Endothelial cell (in vitro differentiated cells): ENCODE data around the gene GPNMB. TPM values are rescaled to one million over a fixed set of nuclear protein-coding genes. Genes with fewer than 3 reads are reported as not detected.

Source experiments
- DNase-seq: peaks from one replicate; pipeline ENCODE4 v3.0.0; 2021; ENCODE audit warnings: low spot score
- H3K27ac Mint-ChIP-seq: one replicate; pipeline ENCODE4 v1.8.0; 2021; ENCODE audit warnings: mixed read lengths, inconsistent platforms; ENCODE audit not compliant: unreplicated experiment
- H3K27me3 Mint-ChIP-seq: one replicate; pipeline ENCODE4 v1.8.0; 2021; ENCODE audit warnings: mild to moderate bottlenecking, moderate library complexity, mixed read lengths, inconsistent platforms; ENCODE audit not compliant: unreplicated experiment
- H3K36me3 Mint-ChIP-seq: one replicate; pipeline ENCODE4 v1.8.0; 2021; ENCODE audit warnings: mild to moderate bottlenecking, low read depth, mixed read lengths, inconsistent platforms; ENCODE audit not compliant: unreplicated experiment
- H3K4me1 Mint-ChIP-seq: one replicate; pipeline ENCODE4 v1.8.0; 2021; ENCODE audit warnings: mild to moderate bottlenecking, mixed read lengths, inconsistent platforms; ENCODE audit not compliant: unreplicated experiment
- H3K4me3 Mint-ChIP-seq: one replicate; pipeline ENCODE4 v1.8.0; 2021; ENCODE audit warnings: mild to moderate bottlenecking, mixed read lengths, inconsistent platforms; ENCODE audit not compliant: unreplicated experiment
- H3K9me3 Mint-ChIP-seq: one replicate; pipeline ENCODE4 v1.8.0; 2021; ENCODE audit warnings: mixed read lengths, inconsistent platforms; ENCODE audit not compliant: unreplicated experiment
- total RNA-seq: library from RNA; stranded (reverse); fragmentation: NEBNext Ultra II Directional; extraction: Animal tissue kit (Norgen Biotek cat#: 25700); gene quantifications from one replicate; pipeline ENCODE4 v1.2.1, GENCODE V29; 2021; ENCODE audit not compliant: unreplicated experiment
- TF ChIP-seq, protein P1 (sequence below): fragments of 200-600 bp; sonication (generic); IDR thresholded peaks from one replicate; pipeline ENCODE4 v1.5.0; 2021; ENCODE audit warnings: antibody characterized with exemption; ENCODE audit not compliant: unreplicated experiment

Gene GPNMB
- total RNA-seq, 1 donor from 2014 or later: 0.49 TPM

DNA sequence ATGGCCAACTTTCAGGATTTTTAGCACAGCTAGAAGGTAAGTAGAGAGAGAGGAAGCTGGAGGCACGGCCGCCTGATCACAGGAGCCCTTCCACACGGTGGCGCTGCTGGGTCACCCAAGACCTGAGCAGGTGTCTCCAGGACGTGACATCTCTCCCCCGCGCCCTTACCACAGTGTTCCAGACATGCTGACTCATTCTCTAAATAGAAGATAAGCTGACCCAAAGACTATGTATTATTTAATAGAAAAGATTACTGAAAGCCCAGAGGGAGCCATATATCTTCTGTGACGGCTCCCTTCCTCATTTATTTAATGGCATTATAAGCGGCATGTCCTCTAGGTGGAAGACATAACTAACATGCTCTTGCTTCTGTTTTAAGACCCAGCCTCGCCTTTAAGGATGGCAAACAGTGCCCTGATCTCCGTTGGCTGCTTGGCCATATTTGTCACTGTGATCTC lies 26.6 kb downstream of the GPNMB start:
- H3K36me3 Mint-ChIP-seq: no peaks in the 10 kb centered on the region
- H3K27me3 Mint-ChIP-seq: peaks cover 7% of the 10 kb centered on the region
- H3K9me3 Mint-ChIP-seq: no peaks in the 10 kb centered on the region
- TF ChIP-seq, protein P1, sequence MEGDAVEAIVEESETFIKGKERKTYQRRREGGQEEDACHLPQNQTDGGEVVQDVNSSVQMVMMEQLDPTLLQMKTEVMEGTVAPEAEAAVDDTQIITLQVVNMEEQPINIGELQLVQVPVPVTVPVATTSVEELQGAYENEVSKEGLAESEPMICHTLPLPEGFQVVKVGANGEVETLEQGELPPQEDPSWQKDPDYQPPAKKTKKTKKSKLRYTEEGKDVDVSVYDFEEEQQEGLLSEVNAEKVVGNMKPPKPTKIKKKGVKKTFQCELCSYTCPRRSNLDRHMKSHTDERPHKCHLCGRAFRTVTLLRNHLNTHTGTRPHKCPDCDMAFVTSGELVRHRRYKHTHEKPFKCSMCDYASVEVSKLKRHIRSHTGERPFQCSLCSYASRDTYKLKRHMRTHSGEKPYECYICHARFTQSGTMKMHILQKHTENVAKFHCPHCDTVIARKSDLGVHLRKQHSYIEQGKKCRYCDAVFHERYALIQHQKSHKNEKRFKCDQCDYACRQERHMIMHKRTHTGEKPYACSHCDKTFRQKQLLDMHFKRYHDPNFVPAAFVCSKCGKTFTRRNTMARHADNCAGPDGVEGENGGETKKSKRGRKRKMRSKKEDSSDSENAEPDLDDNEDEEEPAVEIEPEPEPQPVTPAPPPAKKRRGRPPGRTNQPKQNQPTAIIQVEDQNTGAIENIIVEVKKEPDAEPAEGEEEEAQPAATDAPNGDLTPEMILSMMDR: peak; percentile 75
- H3K4me1 Mint-ChIP-seq: no peaks in the 10 kb centered on the region
- no peak overlapping the region for H3K4me3 Mint-ChIP-seq
- H3K27ac Mint-ChIP-seq: no peak overlapping the region
- DNase-seq: peak; percentile 88

DNA sequence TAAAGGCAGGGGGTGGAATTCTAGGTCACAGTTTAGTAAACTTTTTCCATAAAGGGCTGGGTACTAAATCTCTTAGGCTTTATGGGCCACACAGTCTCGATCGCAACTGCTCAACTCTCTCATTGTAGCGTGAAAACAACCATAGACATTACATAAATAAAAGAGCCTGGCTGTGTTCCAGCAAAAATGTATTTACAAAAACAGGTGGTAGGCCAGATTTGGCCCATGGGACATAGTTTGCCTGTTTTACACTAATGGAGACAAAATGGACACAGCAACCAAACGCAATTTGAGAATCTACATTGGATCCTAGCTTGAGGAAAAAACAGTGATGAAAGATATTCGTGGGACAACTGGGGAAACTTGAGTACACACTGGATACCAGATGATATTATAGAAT lies 29.3 kb downstream of the GPNMB start:
- no peak overlapping the region for H3K4me3 Mint-ChIP-seq
- H3K9me3 Mint-ChIP-seq: no peaks in the 10 kb centered on the region
- no peaks in the 10 kb centered on the region for H3K4me1 Mint-ChIP-seq
- no peak for DNase-seq
- TF ChIP-seq, protein P1: no peak
- H3K36me3 Mint-ChIP-seq: no peaks in the 10 kb centered on the region
- no peak overlapping the region for H3K27ac Mint-ChIP-seq
- H3K27me3 Mint-ChIP-seq: peaks cover 5% of the 10 kb centered on the region

DNA sequence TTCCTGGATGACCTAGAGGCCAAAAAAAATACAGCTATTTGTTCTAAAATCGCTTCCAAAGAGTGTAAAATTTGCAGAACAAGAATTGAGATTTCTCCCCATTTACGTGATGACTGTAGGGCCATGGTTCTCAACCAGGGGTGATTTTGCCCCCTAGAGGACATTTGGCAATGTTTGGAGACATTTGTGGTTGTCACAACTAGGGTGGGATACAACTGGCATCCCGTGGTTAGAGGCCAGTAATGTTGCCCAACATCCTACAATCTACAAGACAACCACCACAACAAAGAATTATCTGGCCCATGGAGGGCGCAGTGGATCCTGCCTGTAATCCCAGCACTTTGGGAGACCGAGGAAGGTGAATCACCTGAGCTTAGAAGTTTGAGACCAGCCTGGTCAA lies 29.8 kb downstream of the GPNMB start:
- H3K4me3 Mint-ChIP-seq: no peak overlapping the region
- H3K27me3 Mint-ChIP-seq: peaks cover 5% of the 10 kb centered on the region
- no peak overlapping the region for H3K27ac Mint-ChIP-seq
- TF ChIP-seq, protein P1: peak; percentile 45
- H3K36me3 Mint-ChIP-seq: no peaks in the 10 kb centered on the region
- no peaks in the 10 kb centered on the region for H3K9me3 Mint-ChIP-seq
- no peaks in the 10 kb centered on the region for H3K4me1 Mint-ChIP-seq
- DNase-seq: peak; percentile 11

DNA sequence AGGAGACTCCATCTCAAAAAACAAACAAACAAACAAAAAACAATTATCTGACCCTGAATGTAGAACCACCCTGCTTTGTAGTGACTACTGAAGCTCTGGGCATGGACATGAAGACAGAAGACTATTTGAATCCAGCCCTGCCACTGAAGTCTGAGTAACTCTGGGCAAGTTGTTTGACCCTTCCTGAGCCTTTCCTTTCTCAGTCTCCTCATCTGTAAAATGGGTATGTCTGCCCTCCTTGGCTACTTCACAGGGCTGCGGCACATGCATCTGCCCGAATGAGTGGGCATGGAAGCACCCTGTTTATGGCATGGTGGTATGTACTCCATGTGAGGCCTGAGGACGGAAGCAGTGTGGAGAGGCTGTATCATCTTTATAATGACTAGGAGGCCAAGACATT lies 30.4 kb downstream of the GPNMB start:
- TF ChIP-seq, protein P1: no peak
- Mint-ChIP-seq H3K36me3 (no peaks in the 10 kb centered on the region), H3K27me3 (peaks cover 5% of the 10 kb centered on the region), H3K9me3 (no peaks in the 10 kb centered on the region), H3K4me3 (no peak overlapping the region), H3K4me1 (no peaks in the 10 kb centered on the region), H3K27ac (no peak overlapping the region)
- DNase-seq: no peak

DNA sequence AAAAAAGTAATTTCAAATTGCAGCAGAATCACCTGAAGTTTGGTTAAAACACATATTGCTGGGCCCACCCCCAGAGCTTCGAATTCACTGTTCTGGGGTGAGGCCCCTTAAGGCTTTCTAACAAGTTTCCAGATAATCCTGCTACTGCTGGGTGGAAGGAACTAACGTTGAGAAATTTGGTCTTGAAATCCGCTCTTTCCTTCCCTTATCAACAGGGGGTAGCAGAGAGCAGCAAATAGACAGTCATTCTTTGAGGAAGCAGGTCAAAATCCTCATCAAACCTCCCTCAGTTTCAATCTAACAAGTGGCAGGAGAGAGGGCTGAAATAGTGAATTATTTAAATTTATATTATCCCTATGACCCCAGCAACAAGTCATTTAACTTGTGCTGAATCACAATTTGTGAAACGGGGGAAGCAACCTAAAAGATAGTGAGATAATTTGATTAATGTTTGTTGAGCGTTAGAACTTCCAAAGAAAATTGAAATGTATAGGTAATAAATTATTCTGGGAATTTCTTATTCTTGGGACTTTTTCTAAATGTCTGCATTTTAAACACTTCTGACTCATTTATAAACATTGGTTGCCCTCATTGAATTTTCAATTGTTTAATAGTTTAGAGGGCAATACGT lies 30.9 kb downstream of the GPNMB start:
- no peaks in the 10 kb centered on the region for H3K4me1 Mint-ChIP-seq
- H3K27me3 Mint-ChIP-seq: peaks cover 3% of the 10 kb centered on the region
- peak; percentile 64 for DNase-seq
- H3K9me3 Mint-ChIP-seq: no peaks in the 10 kb centered on the region
- H3K36me3 Mint-ChIP-seq: no peaks in the 10 kb centered on the region
- H3K27ac Mint-ChIP-seq: no peak overlapping the region
- H3K4me3 Mint-ChIP-seq: no peak overlapping the region
- TF ChIP-seq, protein P1: peak; percentile 56
